ENCODE measurements around the gene CLTB. TPM values are rescaled to one million over a fixed set of nuclear protein-coding genes. Genes with fewer than 3 reads are reported as not detected.
A peak's percentile ranks its signal among the peaks of the same experiment; 100 is the strongest.

The CLTB gene
- total RNA-seq, 1 experiment from 2014 or later = 34.5 TPM

GRCh38 chr5:176447591-176447977 lies 31.2 kb upstream of the CLTB start:
- Histone ChIP-seq H2BK20ac (ENCODE audit: low read depth, low read length, poor library complexity, severe bottlenecking) (no peak overlapping the region), H4K20me1 (ENCODE audit: control insufficient read depth, insufficient read depth, insufficient read length) (no peaks in the 10 kb centered on the region), H4K91ac (ENCODE audit: insufficient read length, low read depth, low read length) (no peak overlapping the region), H3K23me2 (ENCODE audit: insufficient read length, low read depth, low read length, poor library complexity, severe bottlenecking) (peaks cover 8% of the 10 kb centered on the region), H2BK12ac (ENCODE audit: insufficient read length, low read depth, low read length) (no peak overlapping the region), H2BK120ac (ENCODE audit: low read depth, low read length, poor library complexity, severe bottlenecking) (no peak overlapping the region), H4K8ac (replicated peaks; ENCODE audit: insufficient read length, low read depth, low read length) (no peak overlapping the region), H3K79me1 (ENCODE audit: insufficient read depth, low read depth, low read length, poor library complexity, severe bottlenecking) (peaks cover 10% of the 10 kb centered on the region), H2AK5ac (ENCODE audit: insufficient read length, low read length) (no peak overlapping the region), H3T11ph (ENCODE audit: low read length) (no peak overlapping the region), H2BK15ac (ENCODE audit: low read depth, low read length) (no peak overlapping the region), H3K18ac (ENCODE audit: insufficient read length, low read depth, low read length) (peak overlapping the region; percentile 43), H3K9me3 (ENCODE audit: control insufficient read depth, low read depth, low read length) (no peaks in the 10 kb centered on the region), H3K56ac (ENCODE audit: insufficient read length, low read depth, low read length) (no peak overlapping the region), H3K79me2 (ENCODE audit: insufficient read depth, low read length) (peaks cover 8% of the 10 kb centered on the region; the same call in 1 of the 2 replicates), H3K4me1 (ENCODE audit: insufficient read depth, low read length) (no peaks in the 10 kb centered on the region), H3K27ac (ENCODE audit: insufficient read length, low read depth, low read length) (peak overlapping the region; percentile 74), H3K23ac (ENCODE audit: insufficient read length, low read depth, low read length) (no peak overlapping the region), H3K4ac (ENCODE audit: low read depth, low read length) (no peak overlapping the region), H4K5ac (ENCODE audit: insufficient read length, low read depth, low read length) (no peak overlapping the region), H2BK5ac (ENCODE audit: insufficient read length, low read length) (no peak overlapping the region), H3K27me3 (ENCODE audit: insufficient read depth, low read length) (no peaks in the 10 kb centered on the region), H3K14ac (ENCODE audit: insufficient read depth, low read length) (peak overlapping the region; percentile 77; the same call in 1 of the 2 replicates), H2AFZ (ENCODE audit: low read length) (no peak overlapping the region), H3K4me2 (ENCODE audit: insufficient read depth, insufficient read length, low read length) (peak overlapping the region; percentile 77), H3K9ac (ENCODE audit: extremely low read depth, insufficient read length, low read length) (peak overlapping the region; percentile 89)
- Mint-ChIP-seq H3K4me3 (peak overlapping the region; percentile 97 to 98), H3K4me1 (peaks cover 6 to 16% of the 10 kb centered on the region in 2 experiments), H3K36me3 (ENCODE audit: insufficient read depth in 1 of 3, low read depth in 3 of 3) (peaks cover 0 to 8% (median 4%) of the 10 kb centered on the region in 3 experiments; a peak in 4 of 7 replicates), H3K9me3 (no peaks in the 10 kb centered on the region; a peak in 1 of 5 replicates), H3K27me3 (ENCODE audit: low read depth) (no peaks in the 10 kb centered on the region; the same call in 1 of the 2 replicates), H3K27ac (peak overlapping the region; percentile 98 to 100 (median 99))
- TF ChIP-seq, protein P1, sequence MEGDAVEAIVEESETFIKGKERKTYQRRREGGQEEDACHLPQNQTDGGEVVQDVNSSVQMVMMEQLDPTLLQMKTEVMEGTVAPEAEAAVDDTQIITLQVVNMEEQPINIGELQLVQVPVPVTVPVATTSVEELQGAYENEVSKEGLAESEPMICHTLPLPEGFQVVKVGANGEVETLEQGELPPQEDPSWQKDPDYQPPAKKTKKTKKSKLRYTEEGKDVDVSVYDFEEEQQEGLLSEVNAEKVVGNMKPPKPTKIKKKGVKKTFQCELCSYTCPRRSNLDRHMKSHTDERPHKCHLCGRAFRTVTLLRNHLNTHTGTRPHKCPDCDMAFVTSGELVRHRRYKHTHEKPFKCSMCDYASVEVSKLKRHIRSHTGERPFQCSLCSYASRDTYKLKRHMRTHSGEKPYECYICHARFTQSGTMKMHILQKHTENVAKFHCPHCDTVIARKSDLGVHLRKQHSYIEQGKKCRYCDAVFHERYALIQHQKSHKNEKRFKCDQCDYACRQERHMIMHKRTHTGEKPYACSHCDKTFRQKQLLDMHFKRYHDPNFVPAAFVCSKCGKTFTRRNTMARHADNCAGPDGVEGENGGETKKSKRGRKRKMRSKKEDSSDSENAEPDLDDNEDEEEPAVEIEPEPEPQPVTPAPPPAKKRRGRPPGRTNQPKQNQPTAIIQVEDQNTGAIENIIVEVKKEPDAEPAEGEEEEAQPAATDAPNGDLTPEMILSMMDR (conservative IDR thresholded peaks at IDR 0.05) = no peak
- no CpG with 5 or more reads among the region's 34 CpGs for WGBS (ENCODE audit: extremely low coverage, insufficient read length, low lambda C conversion rate)
- DNase-seq = no peak

Data from H9 (cell line).